HepG2 (cell line): ENCODE measurements around the gene DOP1B. TPM values are rescaled to one million over a fixed set of nuclear protein-coding genes. Genes with fewer than 3 reads are reported as not detected.

Experiments used
- ARNTL ChIP-seq: sonication (generic); formaldehyde crosslinking; IDR thresholded peaks from 2 replicates; pipeline ENCODE4 v1.4.0; 2020; ENCODE audit warnings: mild to moderate bottlenecking, missing genetic modification reagents
- ATAD3A ChIP-seq: sonication (generic); formaldehyde crosslinking; IDR thresholded peaks from 2 replicates; pipeline ENCODE4 v1.4.0; 2020; ENCODE audit warnings: missing genetic modification reagents
- ATF2 ChIP-seq: sonication (generic); formaldehyde crosslinking; IDR thresholded peaks from 2 replicates; pipeline ENCODE4 v1.4.0; 2020; ENCODE audit warnings: missing genetic modification reagents
- CEBPG ChIP-seq: IDR thresholded peaks from 2 replicates; pipeline ENCODE4 v1.6.1; 2016
- FOXO1 ChIP-seq: sonication (generic); formaldehyde crosslinking; IDR thresholded peaks from 2 replicates; pipeline ENCODE4 v1.4.0; 2020; ENCODE audit warnings: missing genetic modification reagents
- GMEB2 ChIP-seq: IDR thresholded peaks from 2 replicates; pipeline ENCODE4 v1.6.1; 2016; ENCODE audit warnings: missing biosample characterization, missing genetic modification reagents, low read depth
- GPBP1L1 ChIP-seq: sonication (generic); formaldehyde crosslinking; IDR thresholded peaks from 2 replicates; pipeline ENCODE4 v1.5.0; 2020; ENCODE audit warnings: mild to moderate bottlenecking, missing genetic modification reagents
- IKZF4 ChIP-seq: sonication (generic); formaldehyde crosslinking; IDR thresholded peaks from 2 replicates; pipeline ENCODE4 v1.5.1; 2020; ENCODE audit warnings: borderline replicate concordance, mild to moderate bottlenecking, low read depth, missing genetic modification reagents; ENCODE audit errors: not compliant biosample characterization
- KLF12 ChIP-seq: sonication (generic); formaldehyde crosslinking; IDR thresholded peaks from 2 replicates; pipeline ENCODE4 v1.4.0; 2020; ENCODE audit warnings: missing genetic modification reagents, borderline replicate concordance
- MAFG ChIP-seq: sonication (generic); formaldehyde crosslinking; IDR thresholded peaks from 2 replicates; pipeline ENCODE4 v1.5.1; 2020; ENCODE audit warnings: mild to moderate bottlenecking, missing genetic modification reagents
- MIXL1 ChIP-seq: IDR thresholded peaks from 2 replicates; pipeline ENCODE4 v1.6.1; 2016
- POLR2G ChIP-seq: fragments of 200-400 bp; formaldehyde crosslinking; IDR thresholded peaks from 2 replicates; pipeline ENCODE4 v1.6.1; 2018; ENCODE audit warnings: mild to moderate bottlenecking, low read depth, low read length, moderate library complexity
- RARG ChIP-seq: sonication (generic); formaldehyde crosslinking; IDR thresholded peaks from 2 replicates; pipeline ENCODE4 v1.4.0; 2020; ENCODE audit warnings: low read depth, mild to moderate bottlenecking, missing genetic modification reagents
- SRF ChIP-seq: IDR thresholded peaks from 2 replicates; pipeline ENCODE4 v1.6.1; 2011; ENCODE audit warnings: mild to moderate bottlenecking, low read depth, low read length, moderate library complexity
- SSRP1 ChIP-seq: IDR thresholded peaks from 2 replicates; pipeline ENCODE4 v1.6.1; 2016; ENCODE audit warnings: control low read depth
- TCF7L2 ChIP-seq: IDR thresholded peaks from 2 replicates; pipeline ENCODE4 v1.6.1; 2011; ENCODE audit warnings: mild to moderate bottlenecking, low read depth, low read length, moderate library complexity
- THYN1 ChIP-seq: sonication (generic); formaldehyde crosslinking; IDR thresholded peaks from 2 replicates; pipeline ENCODE4 v1.8.1; 2023; ENCODE audit warnings: low read depth, mild to moderate bottlenecking, moderate library complexity, missing genetic modification reagents, borderline replicate concordance
- ZBTB7B ChIP-seq: sonication (generic); formaldehyde crosslinking; IDR thresholded peaks from 2 replicates; pipeline ENCODE4 v1.4.0; 2020; ENCODE audit warnings: missing genetic modification reagents
- ZNF253 ChIP-seq: sonication (generic); formaldehyde crosslinking; IDR thresholded peaks from 2 replicates; pipeline ENCODE4 v1.8.0; 2022; ENCODE audit warnings: mild to moderate bottlenecking, missing genetic modification reagents, borderline replicate concordance
- ZNF331 ChIP-seq: sonication (generic); formaldehyde crosslinking; IDR thresholded peaks from 2 replicates; pipeline ENCODE4 v1.4.0; 2020; ENCODE audit warnings: missing genetic modification reagents
- ZNF414 ChIP-seq: sonication (generic); formaldehyde crosslinking; IDR thresholded peaks from 2 replicates; pipeline ENCODE4 v1.5.0; 2020; ENCODE audit warnings: missing genetic modification reagents
- ZNF761 ChIP-seq: sonication (generic); formaldehyde crosslinking; conservative IDR thresholded peaks from 2 replicates; pipeline ENCODE4 v1.4.0; 2020; ENCODE audit warnings: mild to moderate bottlenecking, missing genetic modification reagents
- ZNF841 ChIP-seq: sonication (generic); formaldehyde crosslinking; IDR thresholded peaks from 2 replicates; pipeline ENCODE4 v1.8.1; 2023; ENCODE audit warnings: missing genetic modification reagents, borderline replicate concordance
- ZNF879 ChIP-seq: sonication (generic); formaldehyde crosslinking; IDR thresholded peaks from 2 replicates; pipeline ENCODE4 v1.8.1; 2023; ENCODE audit warnings: missing genetic modification reagents
- ZSCAN12 ChIP-seq: sonication (generic); formaldehyde crosslinking; IDR thresholded peaks from 2 replicates; pipeline ENCODE4 v1.9.0; 2021; ENCODE audit warnings: mild to moderate bottlenecking, missing genetic modification reagents
- ZSCAN31 ChIP-seq: sonication (generic); formaldehyde crosslinking; IDR thresholded peaks from 2 replicates; pipeline ENCODE4 v1.5.0; 2020; ENCODE audit warnings: low read depth, mild to moderate bottlenecking, missing genetic modification reagents
- polyA plus RNA-seq, 8 experiments: library from polyadenylated mRNA; depleted of rRNA in 3 of 8; stranded (reverse) in 7 of 8; unstranded in 1 of 8; fragments of >200 nt; fragmentation: Illumina TruSeq in 4 of 8; extraction: Trizol in 4 of 8; gene quantifications; 2 replicates each; pipeline versions ENCODE4 v1.2.1 to v1.2.3, GENCODE V29; 2011 to 2016; ENCODE audit warnings: low read depth in 4 of 8, missing spikeins in 1 of 8, mixed read lengths in 1 of 8; ENCODE audit not compliant: insufficient read depth in 1 of 8
- total RNA-seq, 5 experiments: library from RNA; depleted of rRNA; stranded (reverse); fragments of >200 nt; fragmentation: Illumina TruSeq; extraction: Trizol; gene quantifications; 2 replicates each; pipeline ENCODE4 v1.2.3, GENCODE V29; 2016; ENCODE audit warnings: low read depth in 1 of 5

Gene DOP1B
- total and polyA plus RNA-seq, 2 of the 13 experiments (the other 11 are each of a cell fraction or from before 2014, with no cell fraction given) = 2.8 to 3.2 TPM

GRCh38 chr21:36156815-36157670 lies at the start of gene DOP1B (continued):
- TF ChIP-seq GMEB2 (CRISPR knock-in tag) (no peak), SRF (no peak), ZNF761 (no peak), ZSCAN12 (no peak), IKZF4 (CRISPR knock-in tag) (no peak), KLF12 (CRISPR knock-in tag) (peak; percentile 83), ZBTB7B (CRISPR knock-in tag) (no peak), ATF2 (CRISPR knock-in tag) (no peak), SSRP1 (no peak), ZNF879 (no peak), FOXO1 (CRISPR knock-in tag) (no peak), TCF7L2 (no peak), ZSCAN31 (CRISPR knock-in tag) (no peak), MAFG (CRISPR knock-in tag) (no peak), ZNF414 (CRISPR knock-in tag) (no peak), CEBPG (no peak), ATAD3A (CRISPR knock-in tag) (no peak), ZNF841 (no peak), ZNF331 (CRISPR knock-in tag) (peak; percentile 20; the same call in 1 of the 2 replicates), POLR2G (peak; percentile 66; the same call in 1 of the 2 replicates), RARG (no peak), THYN1 (CRISPR knock-in tag) (no peak), GPBP1L1 (CRISPR knock-in tag) (no peak), ARNTL (CRISPR knock-in tag) (no peak; the same call in 1 of the 2 replicates), ZNF253 (CRISPR knock-in tag) (no peak), MIXL1 (CRISPR knock-in tag) (no peak)
